Erythroblast (primary cell): ENCODE data around the gene MYCBP2.

ENCODE experiments used
- GATA1 ChIP-seq: IDR thresholded peaks from 2 replicates; pipeline ENCODE4 v1.6.1; 2011; ENCODE audit warnings: low read depth, mild to moderate bottlenecking, control low read depth, low read length, moderate library complexity
- POLR2A ChIP-seq: IDR thresholded peaks from 2 replicates; pipeline ENCODE4 v1.6.1; 2011; ENCODE audit warnings: mild to moderate bottlenecking, low read length

DNA sequence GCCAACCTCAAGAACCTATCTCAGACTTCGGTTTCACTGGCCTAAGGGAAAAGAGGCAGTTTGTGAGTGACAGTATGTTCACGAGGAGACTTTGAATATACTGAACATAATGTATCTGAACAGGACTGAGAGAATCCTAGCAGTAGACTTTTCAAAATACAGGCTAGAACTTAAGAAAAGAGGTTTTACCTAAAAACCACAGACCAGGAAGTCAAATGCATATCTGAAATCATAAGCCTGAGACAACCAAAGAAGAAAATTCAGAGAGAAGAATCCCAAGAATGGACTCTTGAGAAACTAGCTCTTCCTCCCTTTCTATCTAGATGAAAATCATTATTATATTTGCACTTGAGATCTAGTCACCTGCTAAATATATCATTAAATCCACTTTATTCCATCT, 17.6 kb downstream of the MYCBP2 start:
- TF ChIP-seq POLR2A (no peak), GATA1 (no peak)
